Mesothelial cell of epicardium (in vitro differentiated cells): ENCODE results near the gene CDH23. TPM values are rescaled to one million over a fixed set of nuclear protein-coding genes. Genes with fewer than 3 reads are reported as not detected.

Experiments
- DNase-seq, 2 experiments: peaks; one replicate each; pipeline ENCODE4 v3.0.0; 2021; ENCODE audit warnings: low spot score in 2 of 2; ENCODE audit not compliant: unreplicated experiment in 2 of 2
- H3K27ac Mint-ChIP-seq: 2 replicates; pipeline ENCODE4 v1.8.0; 2021; ENCODE audit warnings: mixed read lengths
- H3K27me3 Mint-ChIP-seq: 2 replicates; pipeline ENCODE4 v1.8.0; 2021; ENCODE audit warnings: low read depth, mixed read lengths
- H3K36me3 Mint-ChIP-seq: 2 replicates; pipeline ENCODE4 v1.8.0; 2021; ENCODE audit warnings: mixed read lengths
- H3K4me1 Mint-ChIP-seq: 2 replicates; pipeline ENCODE4 v1.8.0; 2021; ENCODE audit warnings: mixed read lengths
- H3K4me3 Mint-ChIP-seq: 2 replicates; pipeline ENCODE4 v1.8.0; 2021; ENCODE audit warnings: mild to moderate bottlenecking, moderate library complexity, mixed read lengths
- H3K9me3 Mint-ChIP-seq: 2 replicates; pipeline ENCODE4 v1.8.0; 2021; ENCODE audit warnings: mixed read lengths
- total RNA-seq: library from RNA; stranded (reverse); gene quantifications from 3 replicates; pipeline ENCODE4 v1.2.1, GENCODE V29; 2021
- TF ChIP-seq, protein P1 (sequence below): fragments of 200-600 bp; sonication (generic); IDR thresholded peaks from one replicate; pipeline ENCODE4 v1.5.0; 2021; ENCODE audit warnings: antibody characterized with exemption; ENCODE audit not compliant: unreplicated experiment

The CDH23 gene
- total RNA-seq, 1 donor from 2014 or later, result 2.5 TPM

DNA sequence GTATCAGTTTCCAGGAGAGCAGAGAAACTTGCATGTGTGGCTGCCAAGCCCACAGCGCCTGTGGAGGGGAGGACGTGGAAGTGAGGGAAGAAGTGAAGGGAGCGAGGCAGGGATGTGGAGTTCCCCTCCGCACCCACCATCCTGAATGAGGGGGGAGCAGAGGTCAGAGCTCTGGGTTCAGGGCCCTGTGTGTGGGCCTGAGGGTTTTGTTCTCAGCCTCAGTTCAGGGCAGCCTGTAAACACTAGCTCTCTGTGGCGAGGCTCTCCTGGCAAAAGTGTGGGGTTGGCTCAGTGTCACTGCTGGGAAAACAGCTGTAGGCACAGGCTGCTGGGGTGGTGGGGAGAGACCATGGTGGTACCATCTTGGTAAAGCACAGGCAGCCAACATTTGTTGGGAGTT is 214.4 kb downstream of the CDH23 start:
- TF ChIP-seq, protein P1, sequence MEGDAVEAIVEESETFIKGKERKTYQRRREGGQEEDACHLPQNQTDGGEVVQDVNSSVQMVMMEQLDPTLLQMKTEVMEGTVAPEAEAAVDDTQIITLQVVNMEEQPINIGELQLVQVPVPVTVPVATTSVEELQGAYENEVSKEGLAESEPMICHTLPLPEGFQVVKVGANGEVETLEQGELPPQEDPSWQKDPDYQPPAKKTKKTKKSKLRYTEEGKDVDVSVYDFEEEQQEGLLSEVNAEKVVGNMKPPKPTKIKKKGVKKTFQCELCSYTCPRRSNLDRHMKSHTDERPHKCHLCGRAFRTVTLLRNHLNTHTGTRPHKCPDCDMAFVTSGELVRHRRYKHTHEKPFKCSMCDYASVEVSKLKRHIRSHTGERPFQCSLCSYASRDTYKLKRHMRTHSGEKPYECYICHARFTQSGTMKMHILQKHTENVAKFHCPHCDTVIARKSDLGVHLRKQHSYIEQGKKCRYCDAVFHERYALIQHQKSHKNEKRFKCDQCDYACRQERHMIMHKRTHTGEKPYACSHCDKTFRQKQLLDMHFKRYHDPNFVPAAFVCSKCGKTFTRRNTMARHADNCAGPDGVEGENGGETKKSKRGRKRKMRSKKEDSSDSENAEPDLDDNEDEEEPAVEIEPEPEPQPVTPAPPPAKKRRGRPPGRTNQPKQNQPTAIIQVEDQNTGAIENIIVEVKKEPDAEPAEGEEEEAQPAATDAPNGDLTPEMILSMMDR, result no peak
- H3K27me3 Mint-ChIP-seq, result peaks cover 3% of the 10 kb centered on the region
- DNase-seq, result no peak
- H3K36me3 Mint-ChIP-seq, result no peaks in the 10 kb centered on the region
- no peak overlapping the region for H3K4me3 Mint-ChIP-seq
- H3K27ac Mint-ChIP-seq, result no peak overlapping the region
- peaks cover 3% of the 10 kb centered on the region for H3K4me1 Mint-ChIP-seq
- no peaks in the 10 kb centered on the region for H3K9me3 Mint-ChIP-seq

DNA sequence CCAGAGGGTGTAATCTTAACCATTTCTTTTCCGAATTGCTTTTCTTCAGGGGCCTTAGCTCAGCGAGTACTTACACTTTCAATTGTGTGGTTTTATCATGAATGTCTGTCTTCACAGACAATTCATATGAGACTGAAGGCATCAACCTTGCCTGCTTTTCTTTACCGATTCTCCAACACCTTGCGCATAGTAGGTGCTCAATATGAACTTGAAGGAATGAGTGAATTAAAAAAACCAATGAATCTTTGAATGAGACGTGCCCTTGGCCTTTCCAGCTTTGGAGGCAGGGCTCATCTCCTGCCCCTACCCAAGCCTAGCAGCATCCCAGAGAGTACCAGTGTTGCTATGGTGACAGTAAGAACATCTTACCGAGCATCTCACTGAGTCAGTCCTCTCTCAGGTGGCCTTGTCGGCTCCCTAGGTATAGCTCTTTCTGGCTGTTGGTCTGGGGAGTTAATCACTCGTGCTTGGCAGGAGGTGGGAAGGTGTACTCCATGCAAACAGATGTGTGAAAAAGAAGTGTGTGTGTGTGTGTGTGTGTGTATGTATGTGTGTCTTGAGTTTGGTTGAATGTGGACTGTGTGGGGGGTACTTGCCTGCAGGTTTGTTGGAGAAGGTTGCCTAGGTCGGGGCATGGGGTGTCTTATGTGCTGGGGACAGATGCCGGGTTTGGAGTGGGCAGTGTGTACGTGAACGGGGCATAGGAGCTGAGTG is 215.1 kb downstream of the CDH23 start:
- TF ChIP-seq, protein P1, result no peak
- no peaks in the 10 kb centered on the region for H3K9me3 Mint-ChIP-seq
- DNase-seq, result no peak
- no peaks in the 10 kb centered on the region for H3K36me3 Mint-ChIP-seq
- peaks cover 3% of the 10 kb centered on the region for H3K27me3 Mint-ChIP-seq
- no peak overlapping the region for H3K27ac Mint-ChIP-seq
- H3K4me3 Mint-ChIP-seq, result no peak overlapping the region
- H3K4me1 Mint-ChIP-seq, result peaks cover 3% of the 10 kb centered on the region

DNA sequence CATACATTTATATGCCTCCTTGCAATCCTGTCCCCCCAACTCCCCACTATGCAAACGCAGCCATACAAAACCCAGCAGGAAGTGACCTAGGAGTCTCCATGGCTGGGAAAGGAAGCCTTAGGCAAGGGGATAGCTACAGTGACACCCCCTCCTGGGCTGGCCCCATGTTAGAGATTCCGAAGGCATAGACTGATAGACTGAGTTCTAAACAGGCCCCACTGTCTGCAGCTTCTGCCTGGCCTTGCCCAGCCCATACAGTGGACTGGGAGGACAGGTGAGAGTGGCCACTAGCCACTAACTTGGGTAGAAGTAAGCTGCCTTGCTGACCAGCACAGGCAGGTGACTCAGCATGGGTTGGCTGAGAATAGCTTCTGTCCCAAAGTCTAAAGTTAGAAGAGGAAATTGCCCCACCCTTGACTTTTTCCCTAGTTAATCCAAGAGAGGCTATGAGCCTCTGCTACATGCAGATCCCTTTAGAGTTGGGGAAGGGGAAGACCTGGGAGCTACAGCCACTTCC is 216.6 kb downstream of the CDH23 start:
- Mint-ChIP-seq H3K9me3 (no peaks in the 10 kb centered on the region), H3K4me1 (peaks cover 3% of the 10 kb centered on the region), H3K27ac (no peak overlapping the region), H3K36me3 (no peaks in the 10 kb centered on the region), H3K4me3 (no peak overlapping the region), H3K27me3 (peaks cover 3% of the 10 kb centered on the region)
- TF ChIP-seq, protein P1, result no peak
- no peak for DNase-seq

DNA sequence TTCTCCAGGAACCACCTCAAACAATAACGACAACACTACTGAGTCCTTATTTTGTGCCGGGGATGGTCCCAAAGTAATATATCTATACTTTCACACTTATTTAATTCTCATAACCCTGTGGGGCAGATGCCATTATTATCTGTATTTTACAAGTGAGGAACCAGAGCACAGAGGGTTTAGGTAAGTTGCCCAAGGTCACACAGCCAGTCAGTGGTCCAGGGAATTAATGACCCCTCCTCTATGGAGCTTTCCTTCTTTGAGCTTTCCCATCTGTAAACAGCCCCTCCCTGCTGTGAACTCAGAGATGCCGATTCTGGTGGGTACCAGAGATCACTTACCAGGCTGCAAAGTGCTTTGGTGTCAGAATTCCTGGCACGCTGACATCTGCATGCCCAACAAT is 217.2 kb downstream of the CDH23 start:
- peaks cover 3% of the 10 kb centered on the region for H3K27me3 Mint-ChIP-seq
- H3K36me3 Mint-ChIP-seq, result no peaks in the 10 kb centered on the region
- TF ChIP-seq, protein P1, result no peak
- no peak overlapping the region for H3K4me3 Mint-ChIP-seq
- H3K4me1 Mint-ChIP-seq, result peaks cover 3% of the 10 kb centered on the region
- no peak for DNase-seq
- H3K27ac Mint-ChIP-seq, result no peak overlapping the region
- no peaks in the 10 kb centered on the region for H3K9me3 Mint-ChIP-seq

DNA sequence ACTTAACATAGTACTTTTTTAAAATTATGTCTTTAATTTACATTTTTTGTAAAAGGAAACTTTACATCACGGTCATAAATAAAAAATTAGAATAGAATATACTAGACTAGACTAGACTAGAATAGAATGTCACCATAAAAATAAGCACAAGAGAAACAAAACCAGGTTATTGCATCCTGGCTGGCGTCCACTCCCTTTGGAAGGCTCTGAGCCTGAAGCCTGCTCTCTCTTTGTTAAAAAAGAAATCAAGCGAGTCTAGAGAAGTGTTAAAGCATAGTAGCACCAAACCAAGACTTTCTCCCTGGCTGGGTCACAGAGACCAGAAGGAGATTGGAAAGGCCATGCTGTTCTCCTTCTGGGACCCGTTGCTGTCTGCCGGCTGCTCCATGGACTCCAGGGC is 218.2 kb downstream of the CDH23 start:
- no peaks in the 10 kb centered on the region for H3K27me3 Mint-ChIP-seq
- TF ChIP-seq, protein P1, result no peak
- no peaks in the 10 kb centered on the region for H3K4me1 Mint-ChIP-seq
- no peak overlapping the region for H3K27ac Mint-ChIP-seq
- H3K36me3 Mint-ChIP-seq, result no peaks in the 10 kb centered on the region
- H3K9me3 Mint-ChIP-seq, result no peaks in the 10 kb centered on the region
- DNase-seq, result no peak
- H3K4me3 Mint-ChIP-seq, result no peak overlapping the region
